GM12892 (cell line): ENCODE data around the gene AHSA1.

Experiments
- DNase-seq: peaks from one replicate; pipeline ENCODE4 v3.0.0; 2011; ENCODE audit not compliant: insufficient read length
- FAIRE-seq: peaks from 2 replicates; lab custom pipeline; 2011; peaks lifted over from hg19 to GRCh38; lab: Jason Lieb, UNC
- POLR2A ChIP-seq: IDR thresholded peaks from 2 replicates; pipeline ENCODE4 v1.6.1; 2011; ENCODE audit warnings: low read depth, low read length, control low read depth
- POLR2AphosphoS5 ChIP-seq: IDR thresholded peaks from 2 replicates; pipeline ENCODE4 v1.6.1; 2011; ENCODE audit warnings: low read depth, low read length, control low read depth
- TAF1 ChIP-seq: IDR thresholded peaks from 2 replicates; pipeline ENCODE4 v1.6.1; 2011; ENCODE audit warnings: low read depth, mild to moderate bottlenecking, control low read depth, low read length, borderline replicate concordance

Gene AHSA1

GRCh38 chr14:77516126-77516525, 58.2 kb downstream of the AHSA1 start:
- no peak for DNase-seq
- TF ChIP-seq TAF1 = no peak
- no peak for TF ChIP-seq POLR2A
- TF ChIP-seq POLR2AphosphoS5 = no peak
- FAIRE-seq = no peak
